ENCODE measurements around the gene TMEM140. TPM values are rescaled to one million over a fixed set of nuclear protein-coding genes. Genes with fewer than 3 reads are reported as not detected.

Gene TMEM140
- total and polyA plus RNA-seq, 2 of the 13 experiments (the other 11 are each of a cell fraction or from before 2014, with no cell fraction given) = 9.2 to 21.7 TPM

DNA sequence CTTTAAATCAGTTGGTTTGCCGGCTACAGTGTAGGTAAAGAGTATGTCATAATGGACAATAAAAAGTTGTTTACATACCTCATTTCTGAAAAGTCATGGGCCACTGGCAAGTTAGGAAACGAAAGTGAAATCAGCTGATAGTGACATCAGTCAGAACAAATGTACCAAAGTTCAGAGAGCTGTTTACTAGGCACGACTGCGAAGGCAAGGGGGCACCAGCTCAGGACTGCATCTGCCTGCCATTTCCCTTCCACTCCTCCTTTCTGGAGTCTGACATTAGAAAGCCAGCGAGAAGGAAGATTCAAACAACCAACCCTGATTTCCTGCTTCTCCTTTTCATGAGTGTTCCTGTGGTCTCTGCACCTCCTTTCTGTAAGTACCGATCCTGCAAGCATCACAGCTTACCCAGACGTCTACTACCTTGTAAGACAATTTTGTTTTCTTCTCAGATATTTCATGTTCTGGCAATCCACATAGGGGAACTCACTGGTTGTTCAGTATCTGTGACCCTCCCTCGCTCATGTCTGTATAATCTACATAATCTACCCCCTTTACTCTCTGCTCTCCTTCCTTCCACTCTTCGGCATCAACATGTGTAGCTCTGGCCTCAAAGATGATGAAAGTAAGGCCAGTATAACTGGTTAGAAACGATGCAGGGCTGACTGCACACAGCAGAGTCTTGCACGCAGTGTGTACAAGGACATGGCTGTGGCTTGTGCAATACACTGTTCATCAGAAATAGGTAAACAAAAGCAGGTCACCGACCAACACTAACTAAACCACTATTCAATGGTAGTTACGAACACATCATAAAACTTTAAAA is at the start of gene TMEM140 (continued):
- TF ChIP-seq, protein P1, sequence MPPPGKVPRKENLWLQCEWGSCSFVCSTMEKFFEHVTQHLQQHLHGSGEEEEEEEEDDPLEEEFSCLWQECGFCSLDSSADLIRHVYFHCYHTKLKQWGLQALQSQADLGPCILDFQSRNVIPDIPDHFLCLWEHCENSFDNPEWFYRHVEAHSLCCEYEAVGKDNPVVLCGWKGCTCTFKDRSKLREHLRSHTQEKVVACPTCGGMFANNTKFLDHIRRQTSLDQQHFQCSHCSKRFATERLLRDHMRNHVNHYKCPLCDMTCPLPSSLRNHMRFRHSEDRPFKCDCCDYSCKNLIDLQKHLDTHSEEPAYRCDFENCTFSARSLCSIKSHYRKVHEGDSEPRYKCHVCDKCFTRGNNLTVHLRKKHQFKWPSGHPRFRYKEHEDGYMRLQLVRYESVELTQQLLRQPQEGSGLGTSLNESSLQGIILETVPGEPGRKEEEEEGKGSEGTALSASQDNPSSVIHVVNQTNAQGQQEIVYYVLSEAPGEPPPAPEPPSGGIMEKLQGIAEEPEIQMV (CRISPR knock-in tag; IDR thresholded peaks at IDR 0.05; ENCODE audit: low read depth) = 0 out of 2 replicates have a peak, but pooled peaks have one; percentile 46
- TF ChIP-seq GATAD1 (CRISPR knock-in tag; IDR thresholded peaks at IDR 0.05) = peak; percentile 52; the same call in 1 of the 2 replicates
- TF ChIP-seq SP1 (IDR thresholded peaks at IDR 0.05) = no peak
- TF ChIP-seq SP1 (CRISPR knock-in tag; IDR thresholded peaks at IDR 0.05) = no peak
- peak; percentile 95 for TF ChIP-seq ATF7 (IDR thresholded peaks at IDR 0.05)
- TF ChIP-seq ATF7 (CRISPR knock-in tag; IDR thresholded peaks at IDR 0.05) = peak; percentile 99
- TF ChIP-seq, protein P2, sequence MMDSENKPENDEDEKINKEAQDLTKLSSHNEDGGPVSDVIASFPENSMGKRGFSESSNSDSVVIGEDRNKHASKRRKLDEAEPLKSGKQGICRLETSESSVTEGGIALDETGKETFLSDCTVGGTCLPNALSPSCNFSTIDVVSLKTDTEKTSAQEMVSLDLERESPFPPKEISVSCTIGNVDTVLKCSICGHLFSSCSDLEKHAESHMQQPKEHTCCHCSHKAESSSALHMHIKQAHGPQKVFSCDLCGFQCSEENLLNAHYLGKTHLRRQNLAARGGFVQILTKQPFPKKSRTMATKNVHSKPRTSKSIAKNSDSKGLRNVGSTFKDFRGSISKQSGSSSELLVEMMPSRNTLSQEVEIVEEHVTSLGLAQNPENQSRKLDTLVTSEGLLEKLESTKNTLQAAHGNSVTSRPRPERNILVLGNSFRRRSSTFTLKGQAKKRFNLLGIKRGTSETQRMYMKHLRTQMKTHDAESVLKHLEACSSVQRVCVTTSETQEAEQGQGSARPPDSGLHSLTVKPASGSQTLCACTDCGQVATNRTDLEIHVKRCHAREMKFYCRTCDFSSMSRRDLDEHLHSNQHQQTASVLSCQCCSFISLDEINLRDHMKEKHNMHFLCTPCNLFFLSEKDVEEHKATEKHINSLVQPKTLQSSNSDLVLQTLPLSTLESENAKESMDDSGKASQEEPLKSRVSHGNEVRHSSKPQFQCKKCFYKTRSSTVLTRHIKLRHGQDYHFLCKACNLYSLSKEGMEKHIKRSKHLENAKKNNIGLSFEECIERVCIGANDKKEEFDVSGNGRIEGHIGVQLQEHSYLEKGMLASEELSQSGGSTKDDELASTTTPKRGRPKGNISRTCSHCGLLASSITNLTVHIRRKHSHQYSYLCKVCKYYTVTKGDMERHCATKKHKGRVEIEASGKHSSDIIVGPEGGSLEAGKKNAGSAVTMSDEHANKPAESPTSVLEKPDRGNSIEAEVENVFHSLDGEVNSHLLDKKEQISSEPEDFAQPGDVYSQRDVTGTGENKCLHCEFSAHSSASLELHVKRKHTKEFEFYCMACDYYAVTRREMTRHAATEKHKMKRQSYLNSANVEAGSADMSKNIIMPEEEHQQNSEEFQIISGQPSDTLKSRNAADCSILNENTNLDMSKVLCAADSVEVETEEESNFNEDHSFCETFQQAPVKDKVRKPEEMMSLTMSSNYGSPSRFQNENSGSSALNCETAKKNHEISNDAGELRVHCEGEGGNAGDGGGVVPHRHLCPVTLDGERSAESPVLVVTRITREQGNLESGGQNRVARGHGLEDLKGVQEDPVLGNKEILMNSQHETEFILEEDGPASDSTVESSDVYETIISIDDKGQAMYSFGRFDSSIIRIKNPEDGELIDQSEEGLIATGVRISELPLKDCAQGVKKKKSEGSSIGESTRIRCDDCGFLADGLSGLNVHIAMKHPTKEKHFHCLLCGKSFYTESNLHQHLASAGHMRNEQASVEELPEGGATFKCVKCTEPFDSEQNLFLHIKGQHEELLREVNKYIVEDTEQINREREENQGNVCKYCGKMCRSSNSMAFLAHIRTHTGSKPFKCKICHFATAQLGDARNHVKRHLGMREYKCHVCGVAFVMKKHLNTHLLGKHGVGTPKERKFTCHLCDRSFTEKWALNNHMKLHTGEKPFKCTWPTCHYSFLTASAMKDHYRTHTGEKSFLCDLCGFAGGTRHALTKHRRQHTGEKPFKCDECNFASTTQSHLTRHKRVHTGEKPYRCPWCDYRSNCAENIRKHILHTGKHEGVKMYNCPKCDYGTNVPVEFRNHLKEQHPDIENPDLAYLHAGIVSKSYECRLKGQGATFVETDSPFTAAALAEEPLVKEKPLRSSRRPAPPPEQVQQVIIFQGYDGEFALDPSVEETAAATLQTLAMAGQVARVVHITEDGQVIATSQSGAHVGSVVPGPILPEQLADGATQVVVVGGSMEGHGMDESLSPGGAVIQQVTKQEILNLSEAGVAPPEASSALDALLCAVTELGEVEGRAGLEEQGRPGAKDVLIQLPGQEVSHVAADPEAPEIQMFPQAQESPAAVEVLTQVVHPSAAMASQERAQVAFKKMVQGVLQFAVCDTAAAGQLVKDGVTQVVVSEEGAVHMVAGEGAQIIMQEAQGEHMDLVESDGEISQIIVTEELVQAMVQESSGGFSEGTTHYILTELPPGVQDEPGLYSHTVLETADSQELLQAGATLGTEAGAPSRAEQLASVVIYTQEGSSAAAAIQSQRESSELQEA (CRISPR knock-in tag; IDR thresholded peaks at IDR 0.05; ENCODE audit: not compliant biosample characterization) = no peak
- no peak for TF ChIP-seq ATAD3A (CRISPR knock-in tag; IDR thresholded peaks at IDR 0.05)
- TF ChIP-seq, protein P3, sequence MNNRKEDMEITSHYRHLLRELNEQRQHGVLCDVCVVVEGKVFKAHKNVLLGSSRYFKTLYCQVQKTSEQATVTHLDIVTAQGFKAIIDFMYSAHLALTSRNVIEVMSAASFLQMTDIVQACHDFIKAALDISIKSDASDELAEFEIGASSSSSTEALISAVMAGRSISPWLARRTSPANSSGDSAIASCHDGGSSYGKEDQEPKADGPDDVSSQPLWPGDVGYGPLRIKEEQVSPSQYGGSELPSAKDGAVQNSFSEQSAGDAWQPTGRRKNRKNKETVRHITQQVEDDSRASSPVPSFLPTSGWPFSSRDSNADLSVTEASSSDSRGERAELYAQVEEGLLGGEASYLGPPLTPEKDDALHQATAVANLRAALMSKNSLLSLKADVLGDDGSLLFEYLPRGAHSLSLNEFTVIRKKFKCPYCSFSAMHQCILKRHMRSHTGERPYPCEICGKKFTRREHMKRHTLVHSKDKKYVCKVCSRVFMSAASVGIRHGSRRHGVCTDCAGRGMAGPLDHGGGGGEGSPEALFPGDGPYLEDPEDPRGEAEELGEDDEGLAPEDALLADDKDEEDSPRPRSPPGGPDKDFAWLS (CRISPR knock-in tag; IDR thresholded peaks at IDR 0.05; ENCODE audit: borderline replicate concordance) = no peak
- TF ChIP-seq, protein P4, sequence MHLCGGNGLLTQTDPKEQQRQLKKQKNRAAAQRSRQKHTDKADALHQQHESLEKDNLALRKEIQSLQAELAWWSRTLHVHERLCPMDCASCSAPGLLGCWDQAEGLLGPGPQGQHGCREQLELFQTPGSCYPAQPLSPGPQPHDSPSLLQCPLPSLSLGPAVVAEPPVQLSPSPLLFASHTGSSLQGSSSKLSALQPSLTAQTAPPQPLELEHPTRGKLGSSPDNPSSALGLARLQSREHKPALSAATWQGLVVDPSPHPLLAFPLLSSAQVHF (CRISPR knock-in tag; IDR thresholded peaks at IDR 0.05) = no peak
- TF ChIP-seq MEIS1 (CRISPR knock-in tag; IDR thresholded peaks at IDR 0.05; ENCODE audit: borderline replicate concordance) = peak; percentile 75; the same call in 1 of the 2 replicates
- TF ChIP-seq ZNF430 (CRISPR knock-in tag; IDR thresholded peaks at IDR 0.05) = no peak
- no peak for TF ChIP-seq TOPORS (CRISPR knock-in tag; IDR thresholded peaks at IDR 0.05)
- TF ChIP-seq, protein P5, sequence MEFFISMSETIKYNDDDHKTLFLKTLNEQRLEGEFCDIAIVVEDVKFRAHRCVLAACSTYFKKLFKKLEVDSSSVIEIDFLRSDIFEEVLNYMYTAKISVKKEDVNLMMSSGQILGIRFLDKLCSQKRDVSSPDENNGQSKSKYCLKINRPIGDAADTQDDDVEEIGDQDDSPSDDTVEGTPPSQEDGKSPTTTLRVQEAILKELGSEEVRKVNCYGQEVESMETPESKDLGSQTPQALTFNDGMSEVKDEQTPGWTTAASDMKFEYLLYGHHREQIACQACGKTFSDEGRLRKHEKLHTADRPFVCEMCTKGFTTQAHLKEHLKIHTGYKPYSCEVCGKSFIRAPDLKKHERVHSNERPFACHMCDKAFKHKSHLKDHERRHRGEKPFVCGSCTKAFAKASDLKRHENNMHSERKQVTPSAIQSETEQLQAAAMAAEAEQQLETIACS (CRISPR knock-in tag; IDR thresholded peaks at IDR 0.05) = no peak
- TF ChIP-seq ZNF33B (CRISPR knock-in tag; IDR thresholded peaks at IDR 0.05) = no peak
- TF ChIP-seq ZFP1 (CRISPR knock-in tag; IDR thresholded peaks at IDR 0.05) = peak; percentile 65; the same call in 1 of the 2 replicates
